CD4-positive, alpha-beta T cell treated with Interleukin-2 at 100 ng/mL for 4 hours (primary cell): Measurements from ENCODE around the gene PUSL1.

ENCODE experiments used
- DNase-seq: peaks from one replicate; pipeline ENCODE4 v3.0.0-alpha.2; 2020; ENCODE audit warnings: low spot score

Gene PUSL1, protein sequence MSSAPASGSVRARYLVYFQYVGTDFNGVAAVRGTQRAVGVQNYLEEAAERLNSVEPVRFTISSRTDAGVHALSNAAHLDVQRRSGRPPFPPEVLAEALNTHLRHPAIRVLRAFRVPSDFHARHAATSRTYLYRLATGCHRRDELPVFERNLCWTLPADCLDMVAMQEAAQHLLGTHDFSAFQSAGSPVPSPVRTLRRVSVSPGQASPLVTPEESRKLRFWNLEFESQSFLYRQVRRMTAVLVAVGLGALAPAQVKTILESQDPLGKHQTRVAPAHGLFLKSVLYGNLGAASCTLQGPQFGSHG

DNA sequence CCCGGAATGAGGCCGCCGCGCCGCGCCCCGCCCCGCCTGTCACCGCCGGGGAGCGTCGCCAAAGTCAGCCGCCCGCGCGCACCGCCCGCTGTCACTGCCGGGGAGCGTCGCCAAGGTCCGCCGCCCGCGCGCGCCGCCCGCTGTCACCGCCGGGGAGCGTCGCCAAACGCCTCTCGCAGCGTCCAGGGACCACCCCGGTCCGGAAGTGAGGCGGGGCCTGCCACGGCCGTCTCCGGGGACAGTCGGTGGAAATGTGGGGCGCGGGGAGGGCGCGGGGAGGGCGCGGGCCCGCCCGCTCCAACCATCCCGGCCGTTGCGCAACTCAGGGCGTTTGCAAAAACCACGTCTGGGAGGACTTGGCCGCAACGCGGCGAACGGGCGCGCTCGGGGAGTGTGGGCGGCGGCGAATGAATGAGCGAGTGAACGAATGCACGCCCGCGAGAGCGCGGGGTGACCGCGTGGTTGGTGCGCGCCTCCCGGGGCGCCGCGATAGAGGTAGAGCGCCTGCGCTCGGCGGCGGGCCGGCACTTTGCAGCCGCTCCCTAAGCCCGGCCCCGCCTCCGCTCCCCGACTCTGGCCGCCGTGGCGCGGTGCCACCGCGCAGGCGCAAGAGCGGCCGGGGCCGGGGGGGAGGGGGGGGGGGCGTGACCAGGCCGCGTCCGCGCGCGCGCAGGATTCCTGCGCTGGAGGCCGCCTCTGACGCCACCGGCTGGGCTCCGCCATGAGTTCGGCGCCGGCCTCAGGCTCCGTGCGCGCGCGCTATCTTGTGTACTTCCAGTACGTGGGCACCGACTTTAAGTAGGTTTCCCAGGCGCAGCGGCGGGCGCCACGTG, at the start of gene PUSL1, which contains the start of gene ACAP3:
Gene PUSL1 (plus strand): TSS at position 675 of the 833 bp plus-strand sequence. CDS start 47 bp downstream, at position 722.
Gene ACAP3 (minus strand): TSS at position 8 of the 833 bp plus-strand sequence. CDS start 115 bp downstream, outside the sequence.
- peak; percentile 88 for DNase-seq

DNA sequence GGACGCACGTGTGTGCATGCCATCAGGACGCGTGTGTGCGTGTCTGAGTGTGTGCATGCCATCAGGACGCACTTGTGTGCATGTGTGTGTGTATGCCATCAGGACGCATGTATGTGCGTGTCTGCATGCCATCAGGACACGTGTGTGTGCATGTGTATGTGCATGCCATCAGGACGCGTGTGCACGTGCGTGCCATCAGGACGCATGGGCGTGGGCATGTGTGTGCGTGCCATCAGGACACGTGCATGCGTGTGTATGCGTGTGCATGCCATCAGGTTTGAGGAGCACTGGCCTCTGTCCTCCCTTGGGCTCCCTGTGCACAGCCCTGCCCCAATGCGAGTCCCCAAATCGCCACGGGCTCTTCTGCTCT, 49.3 kb upstream of the PUSL1 start:
- DNase-seq = no peak

DNA sequence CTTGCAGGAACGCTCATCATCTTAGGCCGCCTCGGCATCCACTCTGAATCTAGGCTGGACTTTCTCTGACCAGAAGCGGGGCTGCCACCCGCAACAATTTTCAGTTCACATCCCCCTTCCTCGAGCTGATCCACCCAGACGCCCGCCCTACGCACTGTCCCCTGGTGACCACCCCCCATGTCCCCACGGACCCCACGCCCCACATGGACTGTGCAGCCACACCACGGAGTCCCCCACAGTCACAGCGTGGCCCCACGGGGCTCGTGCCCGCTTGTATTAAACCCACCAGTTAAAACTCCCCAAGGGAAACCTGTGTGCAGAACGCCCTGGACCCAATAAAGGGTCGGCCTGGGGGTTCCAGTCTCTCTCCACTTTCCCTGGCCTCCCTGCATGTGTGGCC, 48.9 kb upstream of the PUSL1 start:
- DNase-seq = no peak

DNA sequence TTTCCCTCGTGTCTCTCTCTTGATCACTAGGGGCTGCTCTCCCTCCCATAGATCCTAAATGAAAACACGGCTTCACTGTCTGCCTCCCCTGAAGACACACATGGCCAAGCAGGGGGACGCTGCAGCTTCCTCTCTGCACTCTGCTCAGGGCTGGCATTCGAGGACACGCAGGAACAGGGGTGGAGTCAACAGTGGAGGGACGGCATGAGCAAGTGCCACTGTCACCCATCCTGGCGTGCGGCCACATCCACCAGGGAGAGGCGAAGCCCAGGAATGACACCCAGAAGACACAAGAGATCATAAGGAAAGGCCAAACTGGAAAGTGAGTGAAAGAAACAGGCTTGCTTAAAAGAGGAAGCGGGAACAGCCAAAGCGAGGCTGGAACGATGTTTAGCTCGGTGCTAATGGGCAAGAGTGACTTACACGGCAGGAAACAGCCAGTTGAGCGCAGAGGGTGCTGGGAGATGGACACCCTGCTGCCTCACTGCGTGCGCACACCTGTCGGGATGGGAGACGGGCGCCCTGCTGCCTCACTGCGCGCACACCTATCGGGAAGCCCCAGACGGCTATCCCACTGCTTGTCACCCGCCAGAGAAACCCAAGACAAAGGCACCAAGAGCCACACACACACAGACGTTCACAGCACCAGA, 48.3 kb upstream of the PUSL1 start:
- no peak for DNase-seq

DNA sequence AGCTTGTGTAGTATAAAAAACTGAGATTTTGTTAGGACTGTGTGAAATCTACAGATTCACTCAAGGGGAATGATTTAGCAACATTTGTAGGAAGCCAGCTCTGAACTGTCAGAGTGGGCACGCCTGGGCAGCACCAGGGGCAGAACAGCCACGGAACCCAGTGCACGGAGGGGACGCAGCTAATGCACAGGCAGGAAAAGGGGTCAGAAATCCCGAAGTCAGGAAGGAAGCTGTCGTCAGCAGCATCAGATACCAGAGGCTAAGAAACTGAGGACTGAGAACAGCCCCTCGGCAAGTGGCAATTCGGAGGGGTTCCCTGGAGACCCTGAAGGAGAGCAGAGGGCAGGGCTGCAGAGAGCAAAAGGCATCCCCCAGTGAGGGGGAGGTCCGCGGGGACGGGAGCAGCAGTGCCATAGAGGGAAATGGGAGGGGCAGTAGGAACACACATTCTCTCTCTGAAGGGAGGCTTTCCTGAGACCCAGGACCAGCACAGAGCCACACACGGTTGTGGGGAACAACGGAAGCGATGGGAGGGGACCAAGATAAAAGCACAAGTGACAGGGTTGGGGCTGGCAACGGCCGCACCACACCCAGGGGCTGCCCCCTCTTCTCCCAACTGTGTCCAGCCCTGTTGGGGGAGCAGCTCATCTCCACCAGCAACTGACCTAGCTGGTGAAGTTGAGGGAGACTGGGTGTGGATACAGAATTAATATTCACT, 47.4 kb upstream of the PUSL1 start:
- no peak for DNase-seq

DNA sequence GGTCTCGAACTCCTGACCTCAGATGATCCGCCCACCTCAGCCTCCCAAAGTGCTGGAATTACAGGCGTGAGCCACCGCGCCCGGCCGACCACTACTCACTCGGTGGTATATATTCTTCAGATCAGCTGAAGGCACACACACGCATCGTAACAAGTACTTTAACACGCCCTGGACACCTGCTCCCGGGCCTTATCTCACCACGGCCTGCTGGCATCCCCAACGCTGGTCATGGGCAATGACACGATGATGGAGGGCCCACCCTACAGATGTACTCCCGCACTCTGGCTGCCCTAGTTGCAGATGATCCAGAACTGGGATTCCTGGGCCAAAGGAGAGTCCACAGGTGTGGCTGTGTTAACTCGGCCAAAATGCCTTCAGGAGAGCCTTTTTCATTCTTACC, 46.3 kb upstream of the PUSL1 start:
- no peak for DNase-seq

DNA sequence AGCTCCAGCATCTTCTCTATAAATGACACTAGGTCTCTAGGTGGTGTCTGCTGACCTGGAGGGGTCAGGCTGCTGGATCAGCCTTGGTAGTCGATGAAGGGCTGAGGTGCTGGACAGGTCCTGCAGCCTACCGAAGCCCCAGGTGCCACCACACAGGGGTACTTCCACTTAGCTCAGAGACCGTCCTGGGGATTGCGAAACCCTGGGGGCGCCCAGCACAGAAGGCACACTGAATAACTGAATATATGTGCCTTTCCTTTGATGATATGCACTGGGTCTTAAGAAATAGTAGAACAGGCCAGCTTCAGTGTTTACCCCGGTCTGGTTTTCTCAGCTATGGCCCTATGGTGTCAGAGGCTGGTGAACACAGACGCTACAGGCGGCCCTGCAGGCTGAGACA, 45.6 kb upstream of the PUSL1 start:
- DNase-seq = no peak

DNA sequence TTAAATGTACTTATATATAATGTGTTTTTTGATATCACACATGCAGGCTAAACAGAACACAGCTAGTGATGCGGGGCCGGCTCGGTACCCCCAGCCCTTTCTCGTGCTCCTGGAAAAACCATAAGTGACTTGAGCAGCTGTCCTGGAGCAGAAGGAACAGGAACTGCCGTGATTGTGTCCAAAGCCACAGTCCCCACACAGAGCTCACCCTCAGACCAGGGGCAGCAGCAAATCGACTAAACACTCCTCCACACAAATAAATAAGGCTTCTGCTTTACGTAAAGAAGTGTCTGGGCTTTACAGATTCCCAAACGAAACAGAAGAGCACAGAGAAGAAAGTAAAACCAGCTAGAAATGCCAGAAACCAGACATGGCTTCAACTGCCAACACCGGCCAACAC, 44.4 kb upstream of the PUSL1 start:
- no peak for DNase-seq

DNA sequence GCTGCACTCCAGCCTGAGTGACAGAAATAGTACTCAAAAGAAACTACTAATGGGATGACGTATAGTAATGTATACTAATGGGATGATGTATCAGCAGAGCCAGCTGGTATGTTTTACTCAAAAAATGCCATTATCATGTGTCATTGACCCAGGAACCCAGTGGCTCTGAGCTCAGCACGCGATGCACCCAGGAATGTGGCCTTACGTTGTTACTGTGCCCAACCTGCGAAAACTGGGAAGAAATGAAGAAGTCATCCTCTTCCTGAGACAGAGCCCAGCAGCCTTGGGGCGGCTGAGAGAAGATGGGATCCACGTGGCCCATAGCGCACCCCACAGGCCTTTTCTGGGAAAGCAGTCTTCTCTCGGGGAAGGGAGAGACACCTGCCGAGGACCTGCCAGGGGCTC, 43.5 kb upstream of the PUSL1 start:
- no peak for DNase-seq

DNA sequence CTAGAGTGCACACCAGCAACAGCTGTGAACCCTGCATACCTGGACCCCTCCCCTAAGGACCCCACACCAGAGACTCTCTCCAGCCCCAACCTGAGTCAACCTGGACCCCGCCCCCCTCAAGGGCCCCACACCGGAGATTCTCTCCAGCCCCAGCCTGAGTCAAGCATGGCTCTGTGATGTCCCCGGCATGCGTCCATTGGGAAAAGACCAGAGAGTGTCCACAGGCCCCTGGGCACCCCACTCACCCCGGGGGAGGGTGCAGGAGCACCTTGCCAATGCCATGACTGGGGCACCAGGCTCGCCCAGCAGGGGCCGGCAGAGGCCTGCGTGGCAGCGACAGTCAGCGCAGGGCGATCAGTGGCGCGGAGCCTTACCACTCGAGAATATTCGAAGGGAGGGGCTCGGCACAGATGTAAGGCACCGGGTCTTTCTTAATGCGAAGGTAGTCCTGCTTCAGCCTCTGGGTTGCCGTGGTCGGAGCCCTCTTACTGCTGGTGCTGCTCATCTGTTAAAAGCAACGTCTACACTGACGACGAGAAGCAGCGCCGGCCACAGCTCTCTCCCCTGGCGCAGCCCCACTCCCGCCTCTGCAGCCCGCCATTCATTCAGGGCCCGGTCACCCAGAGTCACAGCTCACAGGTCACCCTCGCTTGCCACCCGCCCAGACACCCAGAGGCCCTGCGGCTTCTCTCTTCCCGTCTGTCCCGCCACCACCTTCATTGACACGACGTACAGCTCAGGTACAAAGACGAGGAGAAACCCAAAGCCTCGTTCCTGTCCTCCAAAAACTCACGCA, 40.7 kb upstream of the PUSL1 start:
- no peak for DNase-seq

DNA sequence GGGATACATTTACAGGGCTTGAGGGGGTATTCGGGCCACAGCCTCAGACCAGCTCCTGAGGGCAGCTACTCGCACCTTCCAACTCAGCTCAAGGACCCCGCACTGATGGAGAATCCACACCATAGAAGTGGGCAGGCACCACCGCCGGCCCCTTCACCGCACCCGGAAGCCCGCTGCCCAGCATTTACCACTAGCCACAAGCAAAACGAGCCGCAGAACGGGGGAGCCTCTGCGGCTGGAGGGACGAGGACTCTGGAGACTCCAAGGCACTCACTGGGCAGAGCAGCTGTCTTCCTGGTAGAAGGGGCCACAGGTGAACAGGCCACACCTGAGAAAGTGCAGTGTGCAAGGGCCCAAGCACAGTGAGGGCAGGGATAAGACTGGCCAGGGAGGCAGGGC, 40.1 kb upstream of the PUSL1 start:
- DNase-seq = no peak

DNA sequence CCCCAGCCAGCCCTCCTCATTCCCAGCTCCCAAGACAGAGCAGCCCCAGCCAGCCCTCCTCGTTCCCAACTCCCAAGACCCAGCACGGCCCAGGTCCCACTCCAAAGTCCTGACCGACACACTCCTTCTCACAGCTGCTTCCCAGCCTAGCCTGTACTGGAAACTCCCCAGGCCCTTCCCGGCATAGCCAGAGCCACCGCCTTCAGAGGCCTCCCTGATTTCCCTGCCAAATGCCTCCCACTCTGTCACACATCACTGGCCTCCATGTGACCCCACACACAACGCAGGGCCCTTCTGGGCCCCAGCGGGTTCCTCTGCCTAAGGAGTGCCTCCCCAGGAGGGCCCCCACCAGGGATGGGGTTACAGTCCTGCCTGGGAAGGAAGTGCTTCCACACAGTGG, 37.6 kb upstream of the PUSL1 start:
- DNase-seq = no peak

DNA sequence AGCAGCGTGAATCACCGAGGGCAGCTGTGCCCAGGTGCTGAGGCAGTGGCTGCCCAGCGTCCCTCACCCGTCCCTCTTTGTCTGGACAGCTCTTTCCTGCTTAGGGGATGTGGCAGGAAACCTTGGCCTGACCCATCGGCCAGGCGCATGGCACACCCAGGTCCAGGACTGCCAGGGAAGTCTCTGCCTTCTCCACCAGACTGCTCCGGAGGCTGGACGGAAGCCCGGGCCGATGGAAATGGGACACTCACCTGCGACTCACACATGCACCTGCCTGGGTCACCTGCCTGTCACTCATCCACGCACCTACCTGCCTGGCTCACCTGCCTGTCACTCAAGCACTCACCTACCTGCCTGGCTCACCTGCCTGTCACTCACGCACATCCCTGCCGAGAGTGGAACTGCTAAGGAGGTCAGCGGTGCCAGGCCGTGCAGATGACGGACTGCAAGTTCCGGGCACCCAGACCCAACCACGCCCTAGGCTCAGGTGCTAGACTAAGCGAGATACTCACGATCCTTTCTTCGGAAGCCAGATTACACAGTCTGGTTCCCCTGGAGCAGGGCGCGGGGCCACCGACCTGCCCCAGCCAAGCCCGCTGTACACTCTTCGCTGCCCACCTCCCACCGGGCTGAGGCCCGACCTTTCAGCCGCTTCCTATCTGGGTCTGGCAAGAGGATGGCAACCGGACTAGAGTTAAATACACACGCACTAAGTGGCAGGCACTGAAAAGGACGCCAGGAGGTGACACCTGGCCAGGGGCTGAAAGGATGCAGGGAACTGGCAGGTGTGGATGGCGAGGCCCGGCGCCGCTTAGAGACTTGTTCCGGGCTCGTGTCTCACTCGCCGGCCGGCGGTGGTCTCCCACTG, 35.8 kb upstream of the PUSL1 start:
- DNase-seq = no peak

DNA sequence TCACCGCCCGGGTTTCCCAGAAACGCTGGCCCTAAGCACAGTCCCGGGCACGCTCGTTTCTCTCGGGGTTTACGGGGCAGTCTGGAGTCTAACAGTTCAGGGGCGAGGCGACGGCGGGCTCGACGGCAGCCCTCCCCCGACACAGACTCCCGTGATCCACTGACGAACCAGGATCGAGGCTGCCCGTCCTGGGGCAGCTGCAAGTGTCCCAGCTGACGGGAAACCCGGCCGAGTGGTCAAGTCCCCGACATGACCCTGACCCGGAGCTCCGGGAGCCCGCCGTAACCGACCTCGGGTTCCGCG, 35.2 kb upstream of the PUSL1 start:
- DNase-seq = no peak

DNA sequence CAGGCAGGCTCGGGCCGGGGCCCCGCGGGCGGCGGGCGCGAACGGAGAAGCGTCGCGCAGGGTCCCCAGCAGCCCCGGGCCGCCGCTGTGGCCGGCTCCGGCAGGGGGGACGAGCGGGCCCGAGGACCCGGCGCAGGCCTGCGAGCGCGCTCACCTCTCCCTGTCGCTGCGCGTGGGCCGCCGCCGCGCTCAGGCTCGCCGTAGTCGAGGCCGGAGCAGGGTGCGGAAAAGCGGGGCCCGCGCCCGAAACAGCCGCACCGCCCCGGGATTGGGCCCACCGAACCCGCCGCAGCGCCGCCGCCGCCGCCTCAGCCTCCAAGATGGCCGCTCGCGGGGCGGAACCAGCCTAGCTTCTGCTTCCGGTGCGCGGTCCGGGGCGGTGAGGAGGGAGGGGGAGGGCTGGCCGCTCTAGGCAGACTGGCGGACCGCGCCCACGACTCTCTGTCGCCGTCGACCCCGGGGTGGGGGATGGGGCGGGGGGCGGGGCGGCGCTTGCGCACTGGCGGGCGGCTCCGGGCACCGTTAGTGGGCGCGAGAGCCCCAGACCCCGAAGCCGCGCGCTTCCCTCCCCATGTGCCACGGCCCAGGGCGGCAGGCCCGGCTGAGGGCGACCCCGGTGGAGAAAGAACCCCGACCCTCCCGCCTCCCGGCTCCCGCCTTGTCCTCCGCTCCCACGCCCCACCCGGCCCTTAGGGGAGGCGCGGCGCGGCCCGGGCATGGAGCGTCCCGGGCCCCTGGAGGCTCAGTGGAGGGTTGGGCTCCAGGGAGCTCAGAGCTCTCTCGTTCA, 34.7 kb upstream of the PUSL1 start, which contains the start of gene UBE2J2:
Gene UBE2J2 (minus strand): TSS at position 343 of the 787 bp plus-strand sequence. CDS start 5,862 bp downstream, outside the sequence.
- DNase-seq = peak; percentile 91

DNA sequence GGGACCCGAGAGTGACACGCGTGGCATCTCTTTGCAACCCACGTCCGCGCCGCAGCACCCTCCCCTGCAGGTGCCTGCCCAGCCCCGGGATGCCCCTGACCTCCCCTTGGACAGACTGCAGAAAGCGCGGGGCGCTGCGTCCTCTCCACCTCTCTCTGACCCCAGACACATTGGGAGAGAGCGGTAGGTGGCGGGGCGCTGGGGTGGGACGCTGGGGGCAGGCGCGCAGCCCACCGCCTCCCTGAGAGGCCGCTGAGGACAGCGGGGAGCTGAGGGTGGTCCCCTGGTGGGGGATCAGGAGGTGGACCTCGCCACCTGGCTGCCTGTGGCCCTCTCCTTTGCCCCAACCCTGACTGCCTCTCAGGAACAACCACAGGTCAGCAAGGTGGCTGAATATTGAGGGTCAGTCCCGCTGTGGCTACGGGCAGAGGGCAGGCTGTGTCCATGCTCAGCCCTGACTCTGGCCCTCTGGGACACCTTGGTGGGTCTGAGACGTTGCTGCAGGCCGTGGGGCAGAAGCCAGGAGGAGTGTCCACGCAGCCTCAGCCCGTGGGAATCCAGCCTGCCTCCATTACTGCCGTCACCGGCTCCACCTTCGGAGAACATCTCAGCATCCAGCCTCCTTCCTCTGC, 34.0 kb upstream of the PUSL1 start:
- no peak for DNase-seq

DNA sequence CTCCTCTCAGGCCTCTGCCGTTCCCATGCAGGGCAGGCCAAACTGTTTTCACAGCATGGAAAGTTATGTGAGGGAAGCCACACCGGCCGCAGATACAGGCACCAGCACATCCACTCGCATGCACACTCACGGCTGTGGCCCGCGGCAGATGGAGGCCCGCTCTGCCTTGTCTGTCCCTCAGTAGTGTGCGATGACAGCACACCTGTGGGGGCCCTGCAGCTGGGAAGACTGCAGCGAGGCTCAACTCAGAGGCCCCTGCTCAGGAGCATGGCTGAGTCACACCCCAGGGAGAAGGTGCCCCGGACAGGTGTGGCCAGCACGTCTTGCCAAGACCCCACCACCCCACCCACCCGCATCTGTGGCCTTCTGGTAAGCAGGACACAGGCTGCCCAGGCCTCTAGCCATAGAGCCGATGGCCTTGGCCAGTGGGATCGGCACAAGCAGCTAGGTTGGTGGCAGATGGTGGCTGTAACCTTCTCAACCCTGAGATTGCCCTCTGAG, 33.4 kb upstream of the PUSL1 start:
- DNase-seq = no peak

DNA sequence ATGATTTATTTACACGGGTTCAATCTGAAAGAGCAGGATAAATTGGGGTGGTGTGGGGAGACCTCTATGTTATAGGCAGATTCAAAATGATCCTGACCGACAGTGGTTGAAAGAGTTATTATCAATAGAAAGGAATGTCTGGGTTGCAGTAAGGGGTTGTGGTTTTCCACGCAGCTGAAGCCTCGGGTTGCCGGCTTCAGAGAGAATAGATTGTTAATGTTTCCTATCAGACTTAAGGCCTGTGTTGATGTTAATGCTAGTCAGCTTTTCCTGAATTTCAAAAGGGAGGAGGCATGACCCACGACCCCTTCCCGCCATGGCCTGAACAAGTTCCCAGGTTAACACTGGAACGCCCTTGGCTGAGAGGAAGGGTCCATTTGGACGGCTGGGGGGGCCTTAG, 32.6 kb upstream of the PUSL1 start:
- no peak for DNase-seq

DNA sequence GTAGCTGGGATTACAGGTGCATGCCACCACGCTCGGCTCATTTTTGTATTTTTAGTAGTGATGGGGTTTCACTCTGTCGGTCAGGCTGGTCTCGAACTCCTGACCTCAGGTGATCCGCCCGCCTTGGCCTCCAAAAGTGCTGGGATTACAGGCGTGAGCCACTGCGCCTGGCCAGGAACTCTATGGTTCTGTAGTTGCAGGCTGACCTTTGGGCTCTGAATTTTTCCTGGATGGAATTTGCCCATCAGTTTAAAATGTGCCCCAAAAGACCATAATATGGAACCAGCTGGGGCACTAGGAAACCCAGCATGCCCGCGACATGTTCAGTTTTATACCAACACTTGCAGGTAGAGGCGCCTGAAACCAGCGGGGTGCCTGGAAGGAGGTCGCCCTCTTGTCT, 29.8 kb upstream of the PUSL1 start:
- DNase-seq = no peak
